Measurements from ENCODE around the gene OR2AT4.

GRCh38 chr11:75040167-75040770 lies 56.4 kb downstream of the OR2AT4 start:
- TF ChIP-seq CTCF (IDR thresholded peaks at IDR 0.05) (no peak), POLR2A (IDR thresholded peaks at IDR 0.05) (no peak)
